Measurements from ENCODE around the gene GPR157.

GPR157 gene

DNA sequence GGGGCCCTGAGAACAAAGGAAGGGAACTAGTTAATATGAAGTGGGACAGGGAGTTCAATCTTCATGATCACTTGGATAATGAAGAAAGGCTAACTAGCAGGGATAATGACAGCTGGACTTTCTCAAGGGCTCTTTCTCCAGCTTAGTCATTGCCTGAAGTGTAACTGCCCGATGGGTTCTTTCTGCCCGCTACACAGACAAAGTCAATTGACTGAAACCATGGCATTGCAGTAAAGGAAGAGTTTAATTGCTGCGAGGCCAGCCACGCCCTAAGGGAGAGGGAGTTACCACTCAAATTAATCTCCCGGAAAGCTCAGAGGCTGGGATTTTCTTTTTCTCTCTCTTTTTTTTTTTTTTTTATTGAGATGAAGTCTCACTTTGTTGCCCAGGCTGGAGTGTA is 42.9 kb downstream of the GPR157 start:
- DNase-seq, result no peak

- no peak for DNase-seq
Measured at GRCh38 chr1:9085306-9085940, 43.5 kb downstream of the GPR157 start.

DNA sequence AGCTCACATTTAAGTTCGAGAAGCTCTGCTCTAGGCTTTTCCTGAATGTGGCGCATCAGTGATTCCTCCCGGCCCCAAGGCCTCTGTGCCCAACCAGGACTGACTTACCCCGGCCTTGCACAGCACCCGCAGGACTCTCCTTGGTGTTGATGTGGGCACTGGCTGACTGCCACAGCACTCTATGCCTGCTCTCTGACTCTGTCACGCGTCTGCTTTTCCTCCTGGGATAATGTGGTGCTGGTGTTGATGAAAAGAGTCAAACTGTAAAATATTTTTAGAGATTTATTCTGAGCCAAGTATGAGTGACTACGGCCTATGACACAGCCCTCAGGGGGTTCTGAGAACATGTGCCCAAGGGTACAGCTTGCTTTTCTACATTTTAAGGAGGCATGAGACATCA is 44.0 kb downstream of the GPR157 start:
- no peak for DNase-seq

DNA sequence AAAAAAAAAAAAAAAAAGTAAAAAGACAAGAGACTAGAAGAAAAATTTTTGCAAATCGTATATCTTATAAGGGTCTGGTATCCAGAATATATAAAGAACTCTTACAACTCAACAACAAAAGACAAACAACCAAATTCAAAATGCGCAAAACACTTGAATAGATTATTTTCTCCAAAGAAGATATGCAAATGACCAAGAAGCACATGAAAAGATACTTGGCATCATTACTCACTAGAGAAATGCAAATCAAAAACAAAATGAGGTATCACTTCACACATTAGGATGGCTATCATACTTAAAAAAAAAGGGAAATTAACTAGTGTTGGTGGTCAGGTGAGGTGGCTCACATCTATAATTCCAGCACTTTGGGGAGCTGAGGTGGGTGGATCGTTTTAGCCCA is 47.4 kb downstream of the GPR157 start:
- DNase-seq, result no peak

DNA sequence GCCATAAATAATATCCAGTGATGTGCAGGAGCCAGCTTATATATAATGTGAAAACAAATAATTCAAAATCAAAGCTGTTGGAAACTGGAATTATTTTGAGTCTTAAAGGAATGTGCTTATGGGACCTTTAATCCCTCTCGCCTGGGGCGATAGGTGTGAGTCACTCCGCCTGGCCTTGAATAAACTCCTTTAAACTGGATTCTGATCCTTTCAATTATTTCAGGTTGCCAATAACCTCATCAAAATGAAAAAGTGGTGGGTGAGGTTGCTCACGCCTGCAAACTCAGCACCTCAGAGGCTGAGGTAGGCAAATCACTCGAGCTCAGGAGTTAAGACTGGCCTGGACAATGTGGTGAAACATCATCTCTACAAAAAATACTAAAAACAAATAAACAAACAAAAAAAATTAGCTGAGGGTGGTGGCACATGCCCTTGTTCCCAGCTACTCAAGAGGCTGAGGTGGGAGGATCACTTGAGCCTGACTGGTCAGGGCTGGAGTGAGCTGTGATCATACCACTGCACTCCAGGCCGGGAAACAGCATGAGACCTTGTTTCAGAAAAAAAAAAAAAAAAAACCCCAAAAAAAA is 48.1 kb downstream of the GPR157 start:
- no peak for DNase-seq

DNA sequence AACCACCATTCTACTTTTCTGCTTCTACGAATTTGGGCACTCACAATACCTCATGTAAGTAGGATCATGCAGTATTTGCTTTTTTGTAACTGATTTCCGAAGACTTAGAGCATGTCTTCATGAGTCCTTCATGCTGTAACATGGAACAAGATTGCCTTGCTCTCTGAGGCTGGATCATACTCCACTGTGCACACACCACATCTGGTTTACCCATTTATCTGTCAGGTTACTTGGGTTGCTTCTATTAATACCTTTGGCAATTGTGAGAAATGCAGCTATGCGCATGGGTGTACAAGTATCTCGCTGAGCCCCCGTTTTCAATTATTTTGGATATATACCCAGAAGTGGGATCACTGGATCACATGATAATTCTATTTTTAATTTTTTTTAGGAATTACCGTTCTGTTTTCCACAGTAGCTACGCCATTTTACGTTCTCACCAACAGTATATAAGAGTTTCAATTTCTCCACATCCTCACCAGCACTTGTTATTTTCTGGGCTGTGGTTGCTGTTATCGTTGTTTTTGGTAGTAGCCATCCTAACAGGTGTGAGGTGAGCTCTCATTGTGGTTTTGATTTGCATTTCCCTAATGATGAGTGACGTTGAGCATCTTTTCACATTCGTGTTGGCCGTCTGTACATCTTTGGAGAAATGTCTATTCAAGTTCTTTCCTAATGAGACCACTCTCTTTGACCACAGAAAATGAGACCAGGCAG is 48.8 kb downstream of the GPR157 start:
- DNase-seq, result no peak

- DNase-seq, result no peak
Measured at GRCh38 chr1:9078752-9079500, 50.0 kb downstream of the GPR157 start.

GRCh38 chr1:9078015-9078751 is 50.7 kb downstream of the GPR157 start:
- DNase-seq, result no peak

- no peak for DNase-seq
Measured at GRCh38 chr1:9075022-9075421, 53.9 kb downstream of the GPR157 start.

GRCh38 chr1:9073143-9073542 is 55.8 kb downstream of the GPR157 start:
- DNase-seq, result no peak

DNA sequence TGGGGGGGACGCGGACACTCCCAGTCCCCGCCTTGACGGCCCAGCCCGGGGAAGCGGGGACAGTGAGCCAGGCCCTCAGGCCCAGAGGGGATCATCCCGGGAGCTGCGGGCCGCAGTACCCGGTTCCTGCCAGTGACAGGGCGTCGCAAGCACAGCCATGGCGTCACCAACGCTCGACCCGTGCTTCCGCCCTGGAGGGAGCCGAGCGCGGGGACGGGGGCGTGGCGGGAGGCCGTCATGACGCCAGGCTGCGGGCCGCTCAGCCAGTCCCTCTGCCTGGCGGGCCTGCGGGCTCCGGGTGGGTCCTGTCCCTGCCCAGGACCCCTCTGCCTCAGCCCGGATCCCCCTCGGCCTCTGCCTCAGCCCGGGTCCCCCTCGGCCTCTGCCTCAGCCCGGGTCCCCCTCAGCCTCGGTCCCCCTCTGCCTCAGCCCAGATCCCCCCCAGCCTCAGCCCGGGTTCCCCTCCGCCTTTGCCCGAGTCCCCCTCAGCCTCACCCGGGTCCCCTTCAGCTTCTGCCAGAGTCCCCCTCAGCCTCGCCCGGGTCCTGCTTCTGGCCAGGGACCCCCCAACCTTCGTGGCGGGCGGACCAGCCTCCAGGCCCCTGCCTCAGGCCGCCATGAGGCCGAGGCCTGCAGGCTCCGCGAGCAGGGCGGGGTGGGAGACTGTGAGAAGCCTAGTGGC is 57.2 kb downstream of the GPR157 start:
- no peak for DNase-seq

GRCh38 chr1:9070486-9070885 is 58.4 kb downstream of the GPR157 start:
- DNase-seq, result no peak

- DNase-seq, result no peak
Measured at GRCh38 chr1:9069326-9070100, 59.4 kb downstream of the GPR157 start, which contains the start of gene SLC2A5. Gene SLC2A5, minus strand, starts transcription at chr1:9069635. Its CDS starts 99 bp downstream, at chr1:9069536.

GRCh38 chr1:9068981-9069325 is 59.9 kb downstream of the GPR157 start:
- DNase-seq, result no peak

GRCh38 chr1:9066945-9067807 is 61.7 kb downstream of the GPR157 start:
- no peak for DNase-seq

GRCh38 chr1:9065213-9065751 is 63.6 kb downstream of the GPR157 start:
- no peak for DNase-seq

DNA sequence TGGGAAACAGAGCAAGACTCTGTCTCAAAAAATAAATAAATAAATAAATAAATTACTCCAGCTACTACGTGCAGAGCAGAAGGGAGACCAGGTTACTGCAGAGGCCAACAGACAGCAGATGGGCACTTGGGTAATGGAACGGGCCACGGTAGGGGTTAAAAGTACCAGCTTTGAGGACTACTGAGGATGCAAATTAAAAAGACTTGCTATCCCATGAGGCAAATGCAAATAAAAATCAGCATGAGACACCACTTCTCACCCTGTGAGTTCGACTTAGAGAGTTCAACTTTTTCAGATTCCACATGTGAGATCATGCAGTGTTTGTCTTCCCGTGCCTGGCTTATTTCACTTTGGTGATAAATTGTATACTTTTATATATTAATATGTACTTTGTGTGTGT is 66.1 kb downstream of the GPR157 start:
- DNase-seq, result no peak

GRCh38 chr1:9062021-9062471 is 66.9 kb downstream of the GPR157 start:
- DNase-seq, result no peak

- DNase-seq, result no peak
Measured at GRCh38 chr1:9061252-9061960, 67.5 kb downstream of the GPR157 start.

Measured in activated CD4-positive, CD25-positive, alpha-beta regulatory T cell treated with anti-CD3 and anti-CD28 coated beads, Interleukin-2, amount 50 U/mL, for 72 hours (primary cell).